Ishikawa (cell line): ENCODE data around the gene ZNF492.

ENCODE experiments used
- CEBPB ChIP-seq: IDR thresholded peaks from 2 replicates; pipeline ENCODE4 v1.6.1; 2012
- CREB1 ChIP-seq: IDR thresholded peaks from 2 replicates; pipeline ENCODE4 v1.6.1; 2012; ENCODE audit warnings: low read depth
- EGR1 ChIP-seq: IDR thresholded peaks from 2 replicates; pipeline ENCODE4 v1.6.1; 2012
- EP300 ChIP-seq: IDR thresholded peaks from 2 replicates; pipeline ENCODE4 v1.6.1; 2012; ENCODE audit warnings: borderline replicate concordance
- FOXM1 ChIP-seq: IDR thresholded peaks from 2 replicates; pipeline ENCODE4 v1.6.1; 2012; ENCODE audit warnings: low read depth, borderline replicate concordance
- NFIC ChIP-seq: IDR thresholded peaks from 2 replicates; pipeline ENCODE4 v1.6.1; 2012
- RAD21 ChIP-seq: IDR thresholded peaks from 2 replicates; pipeline ENCODE4 v1.6.1; 2012; ENCODE audit warnings: low read depth
- TAF1 ChIP-seq: IDR thresholded peaks from 2 replicates; pipeline ENCODE4 v1.6.1; 2012; ENCODE audit warnings: low read depth, mild to moderate bottlenecking
- TCF12 ChIP-seq: IDR thresholded peaks from 2 replicates; pipeline ENCODE4 v1.6.1; 2012; ENCODE audit warnings: low read depth
- TEAD4 ChIP-seq: IDR thresholded peaks from 2 replicates; pipeline ENCODE4 v1.6.1; 2012
- YY1 ChIP-seq: IDR thresholded peaks from 2 replicates; pipeline ENCODE4 v1.6.1; 2012; ENCODE audit warnings: low read depth
- ZBTB7A ChIP-seq: IDR thresholded peaks from 2 replicates; pipeline ENCODE4 v1.6.1; 2012; ENCODE audit warnings: low read depth
- TF ChIP-seq, protein P1 (sequence below): IDR thresholded peaks from 2 replicates; pipeline ENCODE4 v1.6.1; 2012
- TF ChIP-seq, protein P2 (sequence below): IDR thresholded peaks from 2 replicates; pipeline ENCODE4 v1.6.1; 2012; ENCODE audit warnings: low read depth, mild to moderate bottlenecking
- TF ChIP-seq, protein P3 (sequence below): IDR thresholded peaks from 2 replicates; pipeline ENCODE4 v1.6.1; 2012

Gene ZNF492

DNA sequence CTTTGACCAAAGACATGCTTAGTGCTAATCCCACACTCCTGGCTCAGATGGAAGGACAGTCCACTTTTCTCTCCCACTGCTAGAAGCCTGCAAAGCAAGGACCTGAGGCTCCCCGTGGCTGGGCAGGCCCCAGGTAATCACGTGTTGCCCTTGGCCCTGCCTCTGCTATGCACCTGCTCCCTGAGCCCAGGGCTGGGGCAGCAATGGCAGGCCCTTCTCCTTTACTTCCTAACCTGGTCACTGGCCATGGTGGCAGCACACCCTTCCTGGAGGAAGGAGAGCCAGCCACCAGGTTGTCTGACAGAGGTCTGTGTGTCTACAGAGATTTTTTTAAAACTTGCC, 27.9 kb upstream of the ZNF492 start:
- TF ChIP-seq, protein P1, sequence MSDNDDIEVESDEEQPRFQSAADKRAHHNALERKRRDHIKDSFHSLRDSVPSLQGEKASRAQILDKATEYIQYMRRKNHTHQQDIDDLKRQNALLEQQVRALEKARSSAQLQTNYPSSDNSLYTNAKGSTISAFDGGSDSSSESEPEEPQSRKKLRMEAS: no peak

DNA sequence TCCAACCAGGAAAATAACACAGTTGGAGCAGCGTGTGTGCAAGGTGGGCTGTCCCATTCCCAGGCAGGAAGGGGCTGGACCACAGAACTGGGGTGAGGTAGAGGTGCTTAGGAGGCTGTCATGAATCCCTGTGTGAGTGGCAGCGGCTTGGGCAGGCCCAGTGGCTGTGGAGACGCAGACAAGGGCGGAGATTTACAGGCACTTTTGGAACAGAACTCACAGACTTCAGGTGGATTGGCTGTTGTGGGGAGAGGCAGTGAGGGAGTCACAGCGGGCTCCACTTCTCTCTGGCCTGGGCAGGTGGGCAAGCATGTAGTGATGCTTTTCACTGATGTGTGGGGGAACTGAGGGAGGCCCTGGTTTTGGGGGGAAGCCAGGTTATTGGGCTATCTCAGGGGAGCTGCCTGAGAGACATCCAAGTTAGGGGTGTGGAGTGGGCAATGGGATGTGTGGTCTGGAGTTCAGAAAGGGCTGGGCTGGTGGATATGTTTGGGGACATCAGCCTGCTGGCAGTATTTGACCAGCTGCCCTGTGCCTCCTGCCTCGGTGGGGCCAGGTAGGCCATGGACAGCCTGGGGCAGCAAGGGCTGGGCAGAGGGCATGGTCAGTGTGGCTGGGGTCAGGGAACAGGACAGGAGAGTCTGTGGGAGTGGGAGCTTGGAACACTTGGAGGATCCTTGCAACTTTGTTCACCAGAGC, 27.0 kb upstream of the ZNF492 start:
- no peak for TF ChIP-seq RAD21
- TF ChIP-seq, protein P2, sequence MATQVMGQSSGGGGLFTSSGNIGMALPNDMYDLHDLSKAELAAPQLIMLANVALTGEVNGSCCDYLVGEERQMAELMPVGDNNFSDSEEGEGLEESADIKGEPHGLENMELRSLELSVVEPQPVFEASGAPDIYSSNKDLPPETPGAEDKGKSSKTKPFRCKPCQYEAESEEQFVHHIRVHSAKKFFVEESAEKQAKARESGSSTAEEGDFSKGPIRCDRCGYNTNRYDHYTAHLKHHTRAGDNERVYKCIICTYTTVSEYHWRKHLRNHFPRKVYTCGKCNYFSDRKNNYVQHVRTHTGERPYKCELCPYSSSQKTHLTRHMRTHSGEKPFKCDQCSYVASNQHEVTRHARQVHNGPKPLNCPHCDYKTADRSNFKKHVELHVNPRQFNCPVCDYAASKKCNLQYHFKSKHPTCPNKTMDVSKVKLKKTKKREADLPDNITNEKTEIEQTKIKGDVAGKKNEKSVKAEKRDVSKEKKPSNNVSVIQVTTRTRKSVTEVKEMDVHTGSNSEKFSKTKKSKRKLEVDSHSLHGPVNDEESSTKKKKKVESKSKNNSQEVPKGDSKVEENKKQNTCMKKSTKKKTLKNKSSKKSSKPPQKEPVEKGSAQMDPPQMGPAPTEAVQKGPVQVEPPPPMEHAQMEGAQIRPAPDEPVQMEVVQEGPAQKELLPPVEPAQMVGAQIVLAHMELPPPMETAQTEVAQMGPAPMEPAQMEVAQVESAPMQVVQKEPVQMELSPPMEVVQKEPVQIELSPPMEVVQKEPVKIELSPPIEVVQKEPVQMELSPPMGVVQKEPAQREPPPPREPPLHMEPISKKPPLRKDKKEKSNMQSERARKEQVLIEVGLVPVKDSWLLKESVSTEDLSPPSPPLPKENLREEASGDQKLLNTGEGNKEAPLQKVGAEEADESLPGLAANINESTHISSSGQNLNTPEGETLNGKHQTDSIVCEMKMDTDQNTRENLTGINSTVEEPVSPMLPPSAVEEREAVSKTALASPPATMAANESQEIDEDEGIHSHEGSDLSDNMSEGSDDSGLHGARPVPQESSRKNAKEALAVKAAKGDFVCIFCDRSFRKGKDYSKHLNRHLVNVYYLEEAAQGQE: no peak
- TF ChIP-seq CREB1: no peak
- TF ChIP-seq, protein P3, sequence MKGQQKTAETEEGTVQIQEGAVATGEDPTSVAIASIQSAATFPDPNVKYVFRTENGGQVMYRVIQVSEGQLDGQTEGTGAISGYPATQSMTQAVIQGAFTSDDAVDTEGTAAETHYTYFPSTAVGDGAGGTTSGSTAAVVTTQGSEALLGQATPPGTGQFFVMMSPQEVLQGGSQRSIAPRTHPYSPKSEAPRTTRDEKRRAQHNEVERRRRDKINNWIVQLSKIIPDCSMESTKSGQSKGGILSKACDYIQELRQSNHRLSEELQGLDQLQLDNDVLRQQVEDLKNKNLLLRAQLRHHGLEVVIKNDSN: no peak
- no peak for TF ChIP-seq YY1
- TF ChIP-seq, protein P1: no peak
- no peak for TF ChIP-seq TCF12
- no peak for TF ChIP-seq NFIC

DNA sequence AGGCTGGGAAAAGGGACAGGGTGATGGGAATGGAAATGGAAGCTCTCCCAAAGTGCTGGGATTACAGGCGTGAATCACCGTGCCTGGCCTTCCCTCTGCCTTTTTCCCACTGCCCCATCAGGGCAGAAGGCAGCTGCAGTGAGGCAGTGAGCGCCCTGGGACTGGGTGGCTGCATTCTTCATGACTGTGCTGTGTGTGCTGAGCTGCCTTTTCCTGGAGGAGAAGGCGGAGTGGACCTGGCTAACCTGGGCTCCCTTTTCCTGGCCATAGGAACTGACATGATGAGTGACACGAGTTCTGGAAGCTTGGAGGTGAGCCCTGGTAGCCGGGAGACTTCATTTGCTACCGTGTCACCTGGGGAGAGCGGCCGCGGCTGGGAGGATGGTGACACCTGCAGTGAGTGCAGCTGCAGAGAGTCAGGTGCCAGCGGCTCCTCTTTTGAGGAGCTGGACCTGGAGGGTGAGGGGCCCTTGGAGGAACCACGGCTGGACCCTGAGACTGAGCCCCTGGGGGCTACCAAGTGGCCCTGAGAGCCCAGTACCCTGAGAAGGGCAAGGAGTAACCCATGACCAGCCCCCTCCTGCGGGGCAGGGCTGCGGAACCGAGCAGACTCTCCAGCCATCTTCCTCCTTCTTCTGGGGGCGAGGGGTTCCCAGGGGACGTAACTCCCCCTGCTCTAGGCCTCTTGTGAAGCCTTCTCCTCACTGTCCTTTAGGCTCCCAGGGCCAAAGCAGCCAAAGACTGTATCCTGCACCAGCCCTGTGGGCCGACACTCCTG, 26.3 kb upstream of the ZNF492 start:
- TF ChIP-seq CREB1 (no peak), TEAD4 (no peak), TCF12 (no peak), EGR1 (no peak), YY1 (no peak), TAF1 (no peak), RAD21 (no peak), FOXM1 (no peak), EP300 (no peak), ZBTB7A (no peak)
- TF ChIP-seq, protein P3: no peak
- TF ChIP-seq, protein P2: no peak
- TF ChIP-seq, protein P1: no peak

DNA sequence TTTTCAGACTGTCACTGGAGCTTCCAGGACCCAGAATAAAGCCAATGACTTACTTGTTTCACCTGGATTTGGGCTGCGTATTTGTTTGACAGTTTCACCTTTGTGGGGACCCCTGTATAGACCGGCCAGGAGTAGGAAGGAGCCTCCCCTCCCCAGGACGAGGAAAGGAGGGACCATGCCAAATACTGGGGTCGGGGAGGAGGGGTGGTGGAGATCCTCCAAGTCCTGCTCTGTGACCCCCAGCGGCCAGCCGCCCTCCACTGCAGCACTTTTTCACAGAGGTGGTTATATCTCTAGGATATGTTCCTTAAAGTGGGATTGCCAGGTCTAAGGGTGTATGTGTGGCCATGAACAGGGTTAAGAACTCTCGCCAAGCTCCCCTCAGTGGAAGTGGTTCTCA, 25.7 kb upstream of the ZNF492 start:
- TF ChIP-seq NFIC: no peak
- TF ChIP-seq, protein P3: no peak
- TF ChIP-seq, protein P2: no peak
- no peak for TF ChIP-seq ZBTB7A
- TF ChIP-seq, protein P1: no peak
- TF ChIP-seq TAF1: no peak
- TF ChIP-seq RAD21: no peak
- TF ChIP-seq EP300: no peak
- TF ChIP-seq TEAD4: no peak
- no peak for TF ChIP-seq YY1
- TF ChIP-seq CREB1: no peak
- TF ChIP-seq EGR1: no peak
- no peak for TF ChIP-seq FOXM1
- TF ChIP-seq CEBPB: no peak
- no peak for TF ChIP-seq TCF12
